NCI-H446 (cell line): ENCODE results near the gene TAS1R3.

Source experiments
- DNase-seq, 2 experiments: peaks; one replicate each; lab custom pipeline; 2025; lab: John Stamatoyannopoulos, UW

Gene TAS1R3

GRCh38 chr1:1295154-1295923, 35.7 kb upstream of the TAS1R3 start:
- no peak for DNase-seq

DNA sequence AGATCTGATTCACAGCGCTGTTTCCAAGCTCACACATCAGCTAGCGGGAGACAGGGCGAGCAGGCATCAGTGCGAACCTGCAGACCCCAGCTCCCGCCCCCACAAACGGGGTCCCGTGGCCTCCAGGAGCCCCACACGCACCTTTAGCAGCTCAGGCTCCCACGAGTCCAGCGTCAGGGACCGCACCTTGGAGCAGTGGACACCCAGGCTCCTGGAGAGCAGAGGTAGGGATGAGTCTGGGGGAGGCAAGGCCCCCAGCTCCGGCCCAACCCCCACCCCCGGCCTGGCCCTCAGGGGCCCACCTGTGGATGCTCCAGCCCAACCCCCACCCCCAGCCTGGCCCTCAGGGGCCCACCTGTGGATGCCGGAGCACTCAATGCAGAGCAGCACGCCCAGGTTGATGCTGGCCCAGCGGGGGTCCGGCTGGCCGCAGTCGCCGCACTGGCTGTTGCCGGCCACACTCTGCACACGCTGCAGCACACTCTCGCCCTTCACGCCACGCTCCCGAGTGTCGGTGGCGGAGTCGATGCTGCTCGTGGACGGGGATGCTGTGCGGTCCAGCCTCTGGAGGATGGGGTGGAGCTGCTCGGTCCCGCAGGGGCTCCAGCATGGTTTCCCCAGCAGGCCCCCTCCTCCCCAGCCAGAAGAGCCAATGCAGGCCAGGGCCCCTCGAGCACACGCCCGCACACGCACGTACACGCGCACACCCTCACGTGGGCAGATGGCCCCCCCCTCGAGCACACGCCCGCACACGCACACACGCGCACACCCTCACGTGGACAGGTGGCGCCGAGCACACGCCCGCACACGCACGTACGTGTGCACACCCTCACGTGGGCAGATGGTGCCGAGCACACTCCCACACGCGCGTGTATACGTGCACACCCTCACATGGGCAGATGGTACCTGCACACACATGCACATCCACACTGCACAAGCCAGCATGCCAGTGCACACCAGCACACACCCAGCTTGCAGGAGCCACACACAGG, 34.7 kb upstream of the TAS1R3 start:
- DNase-seq, result no peak

DNA sequence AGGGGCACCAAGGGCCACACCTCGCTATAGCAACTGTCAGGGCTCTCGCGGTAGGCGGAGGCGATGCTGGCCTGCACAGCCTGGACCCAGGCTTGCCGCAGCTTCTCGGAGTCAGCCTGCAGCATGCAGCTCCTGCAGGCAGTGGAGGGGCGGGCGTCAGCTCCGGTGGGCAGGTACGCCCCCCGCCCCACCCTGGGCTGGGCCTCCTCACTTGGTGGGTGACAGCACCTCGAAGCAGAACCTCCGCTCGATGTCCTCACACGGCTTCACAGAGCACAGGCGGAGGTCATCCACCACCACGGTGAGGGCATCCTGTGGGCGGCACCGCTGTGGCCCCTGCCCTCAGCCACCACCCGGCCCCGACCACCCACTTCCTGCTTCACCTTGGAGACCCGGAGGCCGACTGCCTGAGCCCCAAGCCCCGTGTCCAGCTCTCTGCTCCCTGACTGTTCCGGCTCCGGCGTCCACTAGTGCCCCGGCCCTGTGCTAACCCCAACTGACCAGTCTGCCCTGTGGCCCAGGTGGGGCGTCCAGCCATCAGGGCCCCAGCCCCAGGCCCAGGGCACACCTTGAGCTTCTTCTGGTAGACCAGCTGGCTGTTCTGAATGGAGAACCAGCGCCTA, 33.2 kb upstream of the TAS1R3 start:
- no peak for DNase-seq

GRCh38 chr1:1298861-1299685, 32.0 kb upstream of the TAS1R3 start:
- peak in 1 of 2 experiments; percentile 36 for DNase-seq

DNA sequence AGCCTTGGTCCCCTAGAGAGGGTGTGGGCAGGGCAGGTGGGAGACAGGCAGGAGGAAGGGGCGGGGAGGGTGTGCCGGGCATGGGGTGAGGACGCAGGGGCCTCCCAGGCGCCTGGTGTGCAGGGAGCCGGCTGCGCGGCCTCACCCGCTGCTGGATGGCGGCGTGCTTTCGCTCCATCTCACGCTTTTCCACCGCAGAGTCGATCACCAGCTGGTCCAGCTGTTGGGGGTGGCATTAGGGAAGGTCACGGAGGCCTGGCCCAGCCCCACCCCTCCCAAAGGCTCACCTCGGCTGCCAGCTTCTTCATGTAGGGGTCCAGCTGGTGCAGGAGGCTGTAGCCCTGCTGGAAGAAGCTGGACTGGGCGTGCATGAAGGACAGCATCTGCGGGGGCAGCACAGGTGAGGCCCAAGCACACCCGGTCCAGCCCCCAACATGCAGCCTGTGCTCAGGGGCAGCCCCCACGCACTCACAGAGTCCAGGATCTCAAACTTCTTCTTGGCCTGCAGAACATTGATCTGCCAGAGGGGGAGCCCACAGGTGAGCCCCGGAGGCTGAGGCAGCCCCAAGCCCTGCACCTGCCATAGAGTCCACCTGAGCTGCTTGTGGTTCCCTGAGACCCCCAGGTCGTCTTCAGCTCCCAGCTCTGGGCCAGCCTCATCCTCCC, 31.3 kb upstream of the TAS1R3 start:
- no peak for DNase-seq

DNA sequence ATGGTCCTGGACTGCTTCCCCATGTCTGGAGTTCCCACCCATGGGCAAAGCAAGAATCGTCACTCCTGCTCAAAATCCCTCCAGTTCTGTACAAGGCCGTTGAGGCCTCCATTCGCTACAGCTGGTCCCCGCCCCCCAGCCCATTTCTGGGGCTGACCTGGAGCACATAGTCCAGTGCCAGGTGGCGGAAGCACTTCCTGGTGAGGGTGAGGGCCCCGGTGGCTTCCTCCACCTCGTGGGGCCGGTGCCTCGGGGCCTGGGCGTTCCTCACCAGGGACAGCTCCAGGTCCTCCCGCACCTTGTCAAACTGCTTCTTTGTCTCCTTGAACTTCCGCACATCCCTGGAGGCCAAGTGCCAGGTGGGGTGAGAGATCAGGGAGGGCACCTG, 30.7 kb upstream of the TAS1R3 start:
- DNase-seq, result no peak

DNA sequence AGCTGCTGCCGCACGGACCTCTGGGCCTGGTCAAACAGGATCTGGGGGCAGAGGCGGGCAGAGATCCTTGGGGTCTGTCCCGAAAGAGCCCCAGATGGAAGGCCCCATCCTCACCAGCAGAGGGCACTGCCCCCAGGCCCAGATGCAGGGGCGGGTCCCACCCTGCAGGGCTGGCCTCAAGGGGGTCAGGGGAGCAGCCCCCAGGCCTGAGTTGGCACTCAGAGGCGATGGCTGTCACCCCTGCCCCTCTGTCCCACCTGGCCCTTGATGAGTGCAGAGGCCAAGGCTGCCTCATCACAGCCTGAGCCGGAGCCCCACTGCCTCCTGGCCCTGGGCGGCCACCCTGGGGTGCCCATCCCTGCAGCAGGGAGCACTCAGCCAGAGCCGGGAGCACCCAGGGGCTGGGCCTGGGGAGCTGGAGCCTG, 29.1 kb upstream of the TAS1R3 start:
- DNase-seq, result no peak

DNA sequence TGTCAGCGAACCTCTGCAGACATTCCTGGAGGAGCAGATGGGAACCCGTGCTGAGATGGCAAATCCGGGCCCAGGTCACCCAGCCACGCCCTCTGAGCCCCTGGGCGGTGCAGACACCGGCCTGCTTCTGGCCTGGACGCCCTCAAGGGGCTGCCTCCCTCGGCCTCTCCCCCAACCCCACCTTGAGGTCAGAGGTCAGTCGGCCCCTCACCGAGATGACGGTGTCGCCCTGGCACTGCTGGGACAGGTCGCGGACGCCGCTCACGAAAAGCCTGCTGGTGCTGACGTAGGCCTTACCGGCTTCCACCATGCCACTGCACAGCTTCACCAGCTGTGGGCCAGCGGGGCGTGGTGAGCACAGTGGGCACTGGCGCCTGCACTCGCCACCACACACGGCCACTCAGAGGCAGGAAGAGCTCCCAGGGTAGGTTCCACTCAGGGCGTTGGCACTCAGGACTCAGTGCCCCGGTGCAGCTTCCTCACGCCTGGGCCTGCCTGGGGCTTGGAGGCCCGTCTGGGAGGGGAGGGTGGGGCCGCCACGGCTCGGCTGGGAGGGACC, 28.1 kb upstream of the TAS1R3 start:
- no peak for DNase-seq

DNA sequence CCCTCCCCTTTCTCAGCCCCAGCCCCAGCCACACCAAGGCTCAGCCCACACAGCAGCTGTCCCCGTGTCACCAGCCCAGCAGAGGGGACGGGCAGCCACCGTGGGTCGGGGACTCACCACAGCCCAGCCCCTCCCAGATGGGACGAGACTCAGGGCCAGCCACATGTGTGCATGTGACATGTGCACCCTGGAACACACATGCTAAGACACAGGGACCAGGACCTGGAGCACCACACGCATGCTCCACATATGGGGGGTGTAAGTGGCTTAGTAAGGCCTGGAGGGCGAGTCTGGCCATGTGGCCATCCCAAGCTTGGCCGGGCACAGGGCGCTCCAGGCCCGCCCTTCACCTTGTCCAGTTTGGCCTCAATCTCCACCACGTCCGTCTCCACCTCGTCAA, 27.3 kb upstream of the TAS1R3 start:
- no peak for DNase-seq

DNA sequence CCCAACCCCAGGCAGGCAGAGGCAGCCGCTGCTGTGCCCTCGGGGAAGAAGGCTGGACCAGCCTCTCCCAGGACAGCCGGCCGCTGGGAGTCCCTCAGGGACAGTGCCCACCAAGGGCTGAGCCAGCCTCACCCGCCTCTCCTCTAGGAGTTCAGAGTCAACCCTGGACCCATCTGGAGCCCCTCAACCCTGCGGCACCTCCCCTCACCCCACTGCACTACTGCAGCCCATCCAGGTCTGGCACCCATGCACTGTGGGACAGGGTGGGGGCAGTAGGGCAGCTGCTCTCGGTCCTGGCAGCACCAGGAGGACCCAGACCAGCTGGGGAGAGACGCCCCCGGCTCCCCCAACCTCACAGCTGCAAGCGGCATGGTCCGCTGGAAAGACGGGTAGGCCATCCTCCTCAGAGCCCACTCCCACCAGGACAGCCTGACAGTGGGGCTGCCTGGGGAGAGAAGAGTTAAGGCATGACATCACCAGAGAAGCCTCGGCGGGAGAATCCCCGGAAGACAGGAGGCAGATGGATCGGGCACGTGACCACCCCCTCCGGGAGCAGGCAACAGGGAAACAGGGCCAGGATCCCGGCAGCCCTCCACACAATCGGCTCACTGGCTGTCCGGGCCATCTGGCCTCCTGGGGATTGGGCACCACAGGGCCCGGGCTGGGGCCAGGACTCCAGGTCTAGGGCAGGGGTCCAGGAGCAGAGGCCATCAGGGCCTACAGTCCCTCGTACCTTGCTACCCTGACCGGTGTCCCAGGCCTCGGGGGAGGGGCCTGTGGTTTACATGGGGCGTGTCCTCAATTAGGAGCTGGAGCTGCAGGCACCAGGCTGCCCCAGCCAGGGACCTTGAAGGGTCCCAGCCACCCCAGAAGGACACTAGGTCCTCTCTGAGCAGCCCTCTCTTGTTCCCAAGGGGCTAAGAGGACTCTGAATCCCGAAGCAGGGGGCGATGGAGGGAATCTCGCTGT, 26.5 kb upstream of the TAS1R3 start:
- DNase-seq, result peak; percentile 94 to 96

DNA sequence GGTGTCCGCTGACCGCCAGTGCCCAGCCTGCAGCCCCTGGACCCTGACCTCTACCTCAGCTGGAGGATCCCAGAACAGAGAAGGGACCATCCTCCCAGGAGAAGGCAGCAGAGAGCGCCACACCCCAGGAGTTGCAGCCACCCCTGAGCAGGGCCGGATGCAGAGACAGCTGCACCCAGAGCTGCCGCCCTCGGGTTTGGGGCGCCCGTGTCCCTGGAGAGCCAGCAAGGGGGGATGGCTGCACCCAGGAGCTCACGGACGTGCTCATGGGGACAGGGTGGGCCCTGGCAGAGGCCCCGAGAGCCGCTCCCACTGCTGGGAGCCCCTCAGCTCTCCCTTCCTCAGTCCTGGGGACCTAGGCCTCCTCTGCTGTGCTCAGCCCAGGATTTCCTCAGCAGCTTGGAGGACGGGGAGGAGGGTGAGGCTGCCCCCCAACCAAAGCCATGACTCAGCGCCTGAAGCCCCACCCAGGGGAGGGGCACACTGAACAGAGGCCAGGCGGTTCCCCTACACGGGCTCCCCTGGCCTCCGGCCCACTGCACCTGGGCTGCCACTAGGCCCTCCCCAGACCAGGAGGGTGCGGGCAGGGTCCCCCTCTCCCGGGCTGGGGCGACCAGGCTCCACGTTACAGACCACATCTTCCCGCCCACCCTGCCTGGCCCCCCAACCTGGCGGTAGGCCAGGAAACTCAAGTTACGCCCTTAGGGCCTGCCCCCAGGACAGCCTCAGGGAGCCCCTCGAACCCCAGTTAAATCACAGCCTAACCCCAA, 25.6 kb upstream of the TAS1R3 start:
- peak; percentile 82 to 91 for DNase-seq

DNA sequence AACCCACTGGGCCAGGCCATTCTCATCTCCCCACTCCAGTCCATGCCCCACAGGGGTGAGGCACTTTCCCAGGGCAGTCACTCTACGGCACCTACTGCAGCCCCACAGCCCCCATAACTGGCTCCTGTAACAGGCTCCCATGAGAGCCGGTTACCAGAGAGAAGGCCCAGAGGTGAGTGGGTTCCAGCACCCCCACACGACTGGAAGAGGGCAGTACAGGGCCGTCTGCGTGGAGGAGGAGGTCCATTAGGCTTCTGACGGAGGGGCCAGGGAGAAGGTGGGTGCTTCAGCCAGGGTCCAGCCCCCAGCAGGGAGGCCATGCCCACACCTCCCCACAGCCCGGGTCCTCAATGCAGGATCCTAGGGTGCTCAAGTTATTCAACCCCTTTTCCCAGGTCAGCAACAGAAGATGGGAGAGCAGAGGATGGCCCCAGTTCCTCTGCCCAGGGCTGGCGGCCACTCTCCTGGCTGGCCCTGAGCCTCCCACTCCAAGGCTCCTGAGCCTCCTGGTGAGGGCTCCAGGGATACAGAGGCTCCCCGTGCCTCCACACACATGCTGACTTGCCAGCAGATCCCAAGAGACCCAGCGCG, 24.9 kb upstream of the TAS1R3 start:
- DNase-seq, result peak; percentile 70 to 73

DNA sequence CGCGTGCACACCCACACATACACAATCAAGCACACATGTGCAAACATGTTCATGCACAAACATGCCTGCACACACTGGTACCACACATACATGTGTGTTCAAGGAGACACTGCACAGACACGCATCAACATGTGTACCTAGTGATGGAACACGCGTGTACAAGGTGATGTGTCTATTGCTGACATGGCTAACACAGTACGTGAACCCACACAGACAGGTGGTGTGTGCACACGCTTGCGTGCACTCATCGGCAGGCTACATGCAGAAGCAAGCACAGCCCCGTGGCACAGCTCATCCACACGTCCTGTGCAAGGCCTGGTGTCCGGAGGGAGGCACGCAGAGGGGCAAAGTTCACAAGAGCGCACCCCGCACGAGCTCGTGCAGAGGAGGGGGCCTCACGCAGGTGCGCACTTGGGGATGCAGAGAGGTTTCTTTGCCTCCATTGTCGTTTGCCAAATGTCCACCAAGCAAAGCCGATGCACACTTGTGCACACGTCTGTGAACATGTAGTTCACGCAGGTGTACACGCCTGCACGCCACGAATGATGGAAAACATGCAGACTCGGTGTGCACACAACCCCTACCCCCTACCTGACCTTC, 24.3 kb upstream of the TAS1R3 start:
- peak in 1 of 2 experiments; percentile 51 for DNase-seq

DNA sequence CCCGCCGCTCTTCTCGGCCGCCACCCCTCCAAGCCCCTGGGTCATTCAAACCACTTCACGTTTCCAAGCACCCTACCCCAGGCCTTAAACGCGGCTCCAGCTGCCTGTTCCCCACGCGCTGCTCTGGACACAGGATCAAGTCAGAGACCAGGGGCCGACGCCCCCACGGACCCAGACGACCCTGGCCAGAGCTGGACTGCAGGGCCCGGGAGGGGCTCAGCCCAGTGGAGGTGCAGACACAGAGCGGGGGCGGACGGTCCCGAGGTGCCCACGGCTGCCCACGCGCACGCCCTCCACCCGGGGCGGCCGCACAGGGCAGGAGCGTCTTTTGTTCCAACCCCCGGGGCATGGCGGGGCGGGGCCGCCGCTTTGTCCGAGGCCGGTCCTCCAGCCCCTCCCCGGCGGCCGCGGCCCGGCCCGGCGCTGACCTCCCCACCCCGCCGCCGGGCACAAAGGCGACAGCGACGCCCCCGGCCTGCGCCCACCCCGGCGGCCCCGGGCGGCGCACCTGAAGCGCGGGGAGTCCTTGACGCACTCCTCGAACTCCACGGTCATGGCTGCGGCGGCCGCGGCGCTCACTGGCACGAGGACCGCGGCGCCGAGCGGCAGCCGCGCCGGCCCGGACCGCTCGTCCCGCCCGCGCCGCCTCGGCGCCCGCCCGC, 23.7 kb upstream of the TAS1R3 start:
- no peak for DNase-seq

DNA sequence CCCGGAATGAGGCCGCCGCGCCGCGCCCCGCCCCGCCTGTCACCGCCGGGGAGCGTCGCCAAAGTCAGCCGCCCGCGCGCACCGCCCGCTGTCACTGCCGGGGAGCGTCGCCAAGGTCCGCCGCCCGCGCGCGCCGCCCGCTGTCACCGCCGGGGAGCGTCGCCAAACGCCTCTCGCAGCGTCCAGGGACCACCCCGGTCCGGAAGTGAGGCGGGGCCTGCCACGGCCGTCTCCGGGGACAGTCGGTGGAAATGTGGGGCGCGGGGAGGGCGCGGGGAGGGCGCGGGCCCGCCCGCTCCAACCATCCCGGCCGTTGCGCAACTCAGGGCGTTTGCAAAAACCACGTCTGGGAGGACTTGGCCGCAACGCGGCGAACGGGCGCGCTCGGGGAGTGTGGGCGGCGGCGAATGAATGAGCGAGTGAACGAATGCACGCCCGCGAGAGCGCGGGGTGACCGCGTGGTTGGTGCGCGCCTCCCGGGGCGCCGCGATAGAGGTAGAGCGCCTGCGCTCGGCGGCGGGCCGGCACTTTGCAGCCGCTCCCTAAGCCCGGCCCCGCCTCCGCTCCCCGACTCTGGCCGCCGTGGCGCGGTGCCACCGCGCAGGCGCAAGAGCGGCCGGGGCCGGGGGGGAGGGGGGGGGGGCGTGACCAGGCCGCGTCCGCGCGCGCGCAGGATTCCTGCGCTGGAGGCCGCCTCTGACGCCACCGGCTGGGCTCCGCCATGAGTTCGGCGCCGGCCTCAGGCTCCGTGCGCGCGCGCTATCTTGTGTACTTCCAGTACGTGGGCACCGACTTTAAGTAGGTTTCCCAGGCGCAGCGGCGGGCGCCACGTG, 22.9 kb upstream of the TAS1R3 start, which contains the start of the genes ACAP3 and PUSL1:
TSS of gene ACAP3 (minus strand) at position 8 of the 833 bp plus-strand sequence. CDS start 115 bp downstream, outside the sequence.
TSS of gene PUSL1 (plus strand) at position 675 of the 833 bp plus-strand sequence. CDS start at position 722, 47 bp downstream.
- DNase-seq, result peak; percentile 94 to 98

- no peak for DNase-seq
Observed at GRCh38 chr1:1308756-1309250, 22.3 kb upstream of the TAS1R3 start.
